GM18873 (cell line): ENCODE results near the gene FAM180A.
"Not testable (repeated sequence)": the region's sequence is repeated elsewhere in the genome, so short reads cannot be mapped to it uniquely, and the experiment has no call there.

Source experiments
- ATAC-seq: cut with Tn5 transposase; IDR thresholded peaks from one replicate; pipeline ENCODE4 v1.9.1; 2021; ENCODE audit warnings: mild to moderate bottlenecking, moderate library complexity, moderate number of reproducible peaks; ENCODE audit not compliant: unreplicated experiment, low FRiP score

Gene FAM180A

DNA sequence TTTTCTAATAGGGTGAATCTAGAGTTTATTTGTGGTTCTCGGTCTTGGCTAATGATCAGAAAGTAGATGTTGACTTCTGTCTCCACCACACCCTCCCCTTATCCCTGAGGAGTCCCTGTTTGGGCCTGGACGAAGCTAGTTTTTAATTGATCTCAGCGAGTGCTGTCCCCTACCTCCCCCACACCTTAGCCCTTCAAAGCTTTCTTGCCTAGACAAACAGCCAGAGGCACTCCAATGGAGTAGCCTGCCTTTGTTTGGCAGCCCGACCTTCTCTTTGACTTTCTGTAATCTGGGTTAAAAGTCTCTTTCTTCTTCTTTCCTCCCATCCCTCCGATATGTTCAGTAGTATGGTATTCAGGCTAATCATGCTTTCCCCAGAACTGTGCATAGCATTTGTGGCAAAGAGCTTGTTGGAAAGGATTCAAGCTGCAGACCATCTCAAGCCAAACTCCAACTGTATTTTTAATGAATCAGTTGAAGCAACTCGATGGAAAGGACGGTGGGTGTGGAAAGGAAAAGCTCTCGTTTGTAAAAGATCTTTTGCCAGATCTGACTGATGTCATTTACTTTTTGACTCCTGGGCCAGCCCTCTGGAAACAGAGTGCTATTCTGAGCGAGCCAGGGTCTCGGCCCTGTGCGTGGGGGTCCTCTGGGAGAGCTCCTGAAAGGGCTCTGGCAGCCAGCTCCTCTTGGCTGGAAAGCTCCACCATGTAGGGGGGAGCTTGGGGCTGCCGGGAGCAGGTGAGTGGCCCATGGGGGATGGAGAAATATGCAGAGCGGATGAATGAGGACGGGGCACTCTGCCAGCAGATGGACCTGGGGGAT is 4.5 kb downstream of the FAM180A start:
- no peak for ATAC-seq

DNA sequence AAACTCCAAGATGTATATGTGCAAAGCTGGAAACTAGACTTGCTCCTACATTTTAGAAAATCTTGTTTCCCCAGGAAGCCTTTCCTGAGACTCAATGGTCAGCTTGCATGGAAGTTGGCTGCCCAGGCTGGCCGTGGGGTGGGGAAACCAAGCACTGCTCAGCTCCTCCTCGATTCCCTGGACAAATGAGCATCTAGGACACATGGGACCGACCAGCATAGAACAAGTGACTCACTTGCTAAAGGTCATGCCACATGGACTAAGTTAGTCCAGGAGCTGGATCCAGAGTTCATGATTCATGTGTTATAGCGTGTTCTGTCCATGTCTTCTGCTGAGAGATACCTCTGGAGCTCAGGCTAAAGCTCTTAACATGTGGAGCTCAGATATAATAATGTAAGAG is 6.2 kb downstream of the FAM180A start:
- ATAC-seq: no peak

GRCh38 chr7:135741905-135742304 is 6.7 kb downstream of the FAM180A start:
- no peak for ATAC-seq

- ATAC-seq: no peak
Observed at GRCh38 chr7:135740889-135741288, 7.7 kb downstream of the FAM180A start.

DNA sequence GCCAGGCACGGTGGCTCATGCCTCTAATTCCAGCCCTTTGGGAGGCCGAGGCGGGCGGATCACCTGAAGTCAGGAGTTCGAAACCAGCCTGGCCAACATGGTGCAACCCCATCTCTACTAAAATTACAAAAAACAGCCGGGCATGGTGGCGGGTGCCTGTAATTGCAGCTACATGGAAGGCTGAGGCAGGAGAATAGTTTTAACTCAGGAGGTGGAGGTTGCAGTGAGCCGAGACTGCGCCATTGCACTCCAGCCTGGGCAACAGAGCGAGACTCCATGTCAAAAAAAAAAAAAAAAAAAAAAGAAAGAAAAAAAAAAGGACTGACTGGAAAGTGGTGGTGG is 11.3 kb downstream of the FAM180A start:
- not testable (repeated sequence) for ATAC-seq

GRCh38 chr7:135736586-135737305 is 11.9 kb downstream of the FAM180A start:
- no peak for ATAC-seq

GRCh38 chr7:135734343-135734689 is 14.3 kb downstream of the FAM180A start:
- no peak for ATAC-seq

- no peak for ATAC-seq
Observed at GRCh38 chr7:135733603-135734342, 14.8 kb downstream of the FAM180A start.

- ATAC-seq: no peak
Observed at GRCh38 chr7:135731131-135731530, 17.5 kb downstream of the FAM180A start.

DNA sequence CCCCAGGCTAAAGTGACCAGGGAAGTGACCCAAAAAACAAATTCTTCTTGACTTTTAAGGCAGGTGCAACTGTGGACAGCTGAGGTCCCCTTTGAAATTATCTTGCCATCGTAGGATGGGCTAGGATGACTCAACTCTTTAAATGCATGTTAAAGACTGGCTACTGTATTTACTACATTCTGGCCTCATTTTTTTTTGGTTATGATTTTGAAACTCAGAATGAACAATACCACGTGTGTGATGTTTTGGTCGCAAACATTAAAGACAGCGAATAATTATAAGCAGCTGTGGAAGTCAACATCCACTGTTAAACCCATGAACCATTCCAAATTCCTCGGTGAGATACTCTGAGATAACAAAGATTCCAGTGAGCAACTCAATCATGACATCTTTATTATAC is 19.4 kb downstream of the FAM180A start:
- no peak for ATAC-seq

DNA sequence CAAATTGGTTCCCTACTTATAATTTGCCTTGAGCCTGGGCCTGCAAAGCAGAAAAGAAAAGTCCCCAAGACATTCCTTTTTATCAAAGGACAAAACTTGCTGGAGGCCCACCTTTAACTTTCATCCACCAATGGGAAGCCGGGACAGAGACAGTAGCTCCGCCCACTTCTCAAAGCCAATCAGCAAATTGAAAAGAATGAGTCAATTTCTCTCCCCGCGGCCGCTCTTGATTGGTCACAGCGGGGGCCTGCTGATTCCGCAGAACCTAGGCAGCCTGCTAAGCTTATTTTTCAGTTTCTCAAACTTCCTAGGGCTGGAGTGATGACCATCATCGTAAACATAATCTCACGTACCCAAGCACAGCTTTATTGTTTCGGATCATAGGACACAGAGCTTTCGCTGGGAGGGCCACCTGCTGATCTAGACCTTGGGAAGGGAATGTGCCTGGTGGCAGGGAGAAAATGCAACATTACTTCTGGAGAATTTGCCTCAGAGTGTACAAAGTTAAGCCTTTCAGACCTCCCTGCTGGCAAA is 20.4 kb downstream of the FAM180A start, which contains the start of gene SLC13A4:
TSS of gene SLC13A4 (minus strand) at position 51 of the 534 bp plus-strand sequence. CDS start 690 bp downstream, outside the sequence.
- no peak for ATAC-seq

DNA sequence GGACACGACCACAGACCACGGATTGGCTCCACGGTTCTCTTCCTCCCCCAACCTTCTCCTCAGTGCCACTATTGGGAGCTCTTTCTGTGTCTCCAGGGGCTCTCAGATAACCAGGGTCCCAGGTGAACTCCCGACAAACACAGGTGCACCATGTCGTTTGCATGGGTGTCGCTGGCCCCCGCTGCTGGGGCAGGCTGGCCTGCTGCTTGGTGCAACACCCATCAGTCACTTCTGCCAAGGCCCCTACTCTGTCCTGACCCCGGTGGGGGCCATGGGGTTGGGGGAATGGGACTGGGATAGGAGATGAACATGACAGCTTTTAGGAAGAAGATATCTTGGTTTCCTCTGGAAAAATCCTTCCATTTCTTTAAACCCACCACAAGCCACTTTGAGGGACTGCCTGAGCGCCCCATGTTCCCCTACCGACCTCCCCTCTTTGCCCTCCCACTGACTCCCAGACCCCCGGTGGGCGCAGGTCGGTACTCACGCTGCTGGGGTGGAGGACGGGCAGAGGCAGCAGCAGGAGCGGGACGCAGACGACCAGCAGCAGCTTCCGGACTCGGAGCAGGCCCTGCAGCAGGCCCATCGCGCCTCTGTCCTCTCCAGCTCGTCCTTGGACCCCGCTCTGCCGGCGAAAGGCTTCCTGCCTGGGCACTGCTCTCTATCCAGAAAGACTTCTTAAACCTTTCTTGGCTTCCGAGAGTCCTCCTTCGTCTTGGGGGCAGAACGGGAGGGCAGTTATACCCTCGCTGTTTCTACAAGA is 21.5 kb downstream of the FAM180A start:
- no peak for ATAC-seq

DNA sequence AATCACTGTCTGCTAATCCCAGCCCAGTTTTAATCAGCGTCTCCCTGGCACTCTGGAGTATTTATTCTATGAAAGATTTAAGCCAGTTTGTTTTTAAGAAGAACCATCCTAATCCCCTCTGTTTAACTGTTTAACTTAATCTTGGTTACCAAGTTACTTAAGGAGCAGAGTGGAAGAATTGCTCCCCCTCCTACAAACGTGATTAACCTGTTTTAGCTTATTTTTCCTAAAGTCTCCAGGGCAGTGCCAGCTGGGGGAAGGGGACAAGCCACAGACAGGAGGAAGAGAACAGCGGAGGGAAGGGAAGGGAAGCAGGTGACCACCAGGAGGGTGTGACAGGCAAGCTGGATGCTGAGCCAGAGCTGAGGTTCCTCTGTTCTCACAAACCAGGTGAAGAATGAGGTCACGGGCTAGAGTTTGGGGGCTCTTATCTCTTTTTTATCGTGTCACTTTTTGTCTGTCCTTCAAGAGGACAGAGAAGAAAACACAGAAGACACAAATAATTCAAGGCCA is 22.3 kb downstream of the FAM180A start:
- no peak for ATAC-seq

DNA sequence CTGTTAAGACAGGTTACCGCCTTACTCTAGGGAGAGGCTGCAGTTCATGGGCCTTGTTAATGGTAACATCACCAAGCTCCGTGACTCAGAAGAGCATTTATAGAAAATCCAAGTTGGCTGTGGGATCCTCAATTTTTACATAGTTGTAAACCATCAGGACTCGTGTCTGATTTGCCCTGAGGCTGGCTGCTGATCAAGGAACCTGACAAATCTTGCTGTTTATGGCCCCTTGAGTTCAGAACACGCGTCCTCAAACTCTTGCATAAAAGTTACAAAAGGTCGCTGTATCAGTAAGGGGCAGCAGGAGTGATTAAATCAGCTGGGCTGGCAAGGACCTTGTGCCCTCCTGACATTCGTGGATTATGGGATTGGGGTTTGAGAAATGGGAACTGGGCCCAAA is 25.2 kb downstream of the FAM180A start:
- ATAC-seq: no peak

- no peak for ATAC-seq
Observed at GRCh38 chr7:135721198-135721820, 27.3 kb downstream of the FAM180A start.

- no peak for ATAC-seq
Observed at GRCh38 chr7:135719688-135720087, 28.9 kb downstream of the FAM180A start.

GRCh38 chr7:135718794-135719437 is 29.7 kb downstream of the FAM180A start:
- no peak for ATAC-seq

GRCh38 chr7:135718219-135718618 is 30.4 kb downstream of the FAM180A start:
- no peak for ATAC-seq

DNA sequence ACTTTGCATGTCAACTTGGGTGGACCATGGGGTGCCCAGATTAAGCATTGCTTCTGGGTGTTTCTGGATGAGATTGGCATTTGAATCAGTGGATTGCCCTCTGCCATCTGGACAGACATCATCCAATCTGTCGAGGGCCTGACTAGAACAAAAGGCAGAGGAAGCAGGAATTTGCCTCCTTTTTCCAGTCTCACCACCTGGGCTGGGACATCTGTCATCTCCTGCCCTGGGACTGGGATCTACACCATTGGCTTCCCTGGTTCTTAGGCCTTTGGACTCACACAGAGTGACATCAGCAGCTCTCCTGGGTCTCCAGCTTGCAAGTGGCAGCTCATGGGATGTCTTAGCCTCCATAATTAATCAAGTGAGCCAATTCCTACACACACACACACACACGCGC is 30.9 kb downstream of the FAM180A start:
- ATAC-seq: no peak
